ENCODE results near the gene KIF24.
"Not testable (repeated sequence)": the region's sequence is repeated elsewhere in the genome, so short reads cannot be mapped to it uniquely, and the experiment has no call there.

KIF24 gene

DNA sequence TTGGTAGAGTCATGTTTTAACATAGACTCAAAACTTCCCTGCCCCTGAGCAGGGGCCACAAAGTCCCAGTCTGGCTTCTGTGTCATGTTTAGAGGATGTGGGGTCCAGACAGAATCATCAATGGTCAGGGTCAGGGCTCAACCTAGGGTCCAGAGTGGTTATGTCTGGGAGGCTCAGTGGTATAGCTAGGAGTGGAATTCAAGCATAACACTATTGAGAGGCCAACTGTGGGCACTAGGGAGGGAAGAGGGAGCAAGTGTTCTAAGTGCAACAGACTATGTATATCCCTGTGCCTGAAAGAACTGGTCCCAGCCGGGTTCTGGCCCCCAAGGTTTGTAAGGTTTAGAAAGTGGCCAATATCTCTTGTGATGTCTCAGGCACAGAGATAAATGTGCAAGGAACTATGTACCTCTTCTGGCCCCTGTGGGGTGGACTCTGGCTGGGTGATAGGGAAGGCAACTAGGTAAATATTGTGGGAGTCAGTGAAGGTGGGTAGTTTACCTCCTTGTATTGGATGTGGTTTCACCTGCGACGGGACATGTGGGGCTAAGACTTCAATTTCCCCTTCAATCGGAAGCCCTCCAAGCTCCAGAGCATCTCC lies 33.6 kb upstream of the KIF24 start (continued):
- TF ChIP-seq ZNF184 (tag by site-specific recombination; IDR thresholded peaks at IDR 0.05) (no peak), SP7 (tag by site-specific recombination; IDR thresholded peaks at IDR 0.05) (no peak), ZNF501 (tag by site-specific recombination; IDR thresholded peaks at IDR 0.05) (no peak)

DNA sequence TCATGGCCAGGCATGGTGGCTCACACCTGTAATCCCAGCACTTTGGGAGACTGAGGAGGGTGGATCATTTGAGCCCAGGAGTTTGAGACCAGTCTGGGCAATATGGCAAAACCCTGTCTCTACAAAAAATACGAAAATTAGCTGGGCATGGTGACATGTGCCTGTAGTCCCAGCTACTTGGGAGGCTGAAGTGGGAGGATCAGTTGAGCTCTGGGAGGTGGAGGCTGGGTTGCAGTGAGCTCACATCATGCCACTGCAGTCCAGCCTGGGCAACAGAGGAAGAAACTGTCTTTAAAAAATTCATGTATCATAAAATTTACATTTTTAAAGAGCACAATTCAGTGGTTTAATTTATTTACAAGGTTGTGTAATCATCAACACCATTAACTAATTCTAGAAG lies 23.9 kb upstream of the KIF24 start:
- not testable (repeated sequence) for H3K9me3 ChIP-seq (ENCODE audit: control insufficient read depth, insufficient read depth, low read depth, low read length); H3K36me3 ChIP-seq (ENCODE audit: control insufficient read depth in 2 of 2, insufficient read depth in 1 of 2, low read length in 2 of 2); H3K27ac ChIP-seq (ENCODE audit: extremely low read depth, low read depth, low read length); H3K4me1 ChIP-seq (ENCODE audit: control insufficient read depth, insufficient read depth, low read length); H3K4me3 ChIP-seq (ENCODE audit: low read depth, low read length)
- ChIA-PET POLR2A (interaction anchor here (0.7 kb wide), 1 partner anchor 21 kb away, joined by 4 read pairs; no protein-coding TSS in a partner anchor), CTCF (interaction anchor here (2.4 kb wide), 1 partner anchor 26 kb away, joined by 11 read pairs; no protein-coding TSS in a partner anchor)

DNA sequence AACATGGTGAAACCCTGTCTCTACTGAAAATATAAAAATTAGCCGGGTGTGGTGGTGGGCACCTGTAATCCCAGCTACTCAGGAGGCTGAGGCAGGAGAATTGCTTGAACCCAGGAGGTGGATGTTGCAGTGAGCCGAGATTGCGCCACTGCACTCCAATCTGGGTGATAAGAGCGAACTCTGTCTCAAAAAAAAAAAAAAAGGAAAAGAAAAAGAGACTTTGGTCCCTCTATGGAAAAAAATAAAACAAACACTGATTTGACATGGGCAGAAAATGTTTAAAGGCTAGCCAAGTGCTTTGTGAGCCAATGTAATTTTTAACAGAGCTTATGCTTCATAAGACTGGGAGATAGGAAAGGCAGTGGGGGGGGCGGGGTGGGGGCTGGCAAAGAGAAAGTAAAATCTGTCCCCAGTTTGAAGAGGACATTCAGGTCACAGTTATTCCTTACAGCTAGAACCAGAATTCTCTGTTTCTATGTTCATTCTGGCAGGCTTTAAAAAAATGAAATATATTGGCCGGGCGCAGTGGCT lies 23.1 kb upstream of the KIF24 start:
- H3K27ac ChIP-seq (ENCODE audit: extremely low read depth, low read depth, low read length); H3K9me3 ChIP-seq (ENCODE audit: control insufficient read depth, insufficient read depth, low read depth, low read length); H3K4me1 ChIP-seq (ENCODE audit: control insufficient read depth, insufficient read depth, low read length); H3K4me3 ChIP-seq (ENCODE audit: low read depth, low read length); H3K36me3 ChIP-seq (ENCODE audit: control insufficient read depth in 2 of 2, insufficient read depth in 1 of 2, low read length in 2 of 2): not testable (repeated sequence)
- ChIA-PET POLR2A (interaction anchor here (0.7 kb wide), 1 partner anchor 44 kb away, joined by 4 read pairs; no protein-coding TSS in a partner anchor), CTCF (interaction anchor here (1.2 to 2.4 kb wide), 2 partner anchors 27 to 52 kb away, joined by 3 to 11 read pairs; no protein-coding TSS in a partner anchor)

DNA sequence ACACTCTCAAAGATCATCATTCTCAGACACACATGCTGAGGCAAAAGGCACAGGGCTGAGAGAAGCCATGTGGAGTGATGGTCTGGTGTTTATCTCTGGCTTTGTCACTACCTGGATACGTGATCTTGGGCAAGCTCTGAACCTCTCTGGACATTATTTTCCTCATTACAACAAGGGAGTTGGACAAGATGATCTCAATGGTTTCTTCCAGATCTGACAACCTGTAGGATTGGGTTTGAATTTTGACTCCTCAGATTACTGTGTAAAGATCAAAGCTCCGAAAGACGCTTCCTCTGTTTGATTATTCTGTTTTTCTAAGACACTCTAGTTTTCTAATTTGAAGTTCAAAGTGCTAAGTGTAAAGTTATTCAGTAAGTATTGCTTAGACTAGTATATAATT lies 20.3 kb upstream of the KIF24 start:
- ChIA-PET CTCF (interaction anchor here (1.7 to 2.5 kb wide), 2 partner anchors 17 to 54 kb away, joined by 4 to 10 read pairs; no protein-coding TSS in a partner anchor), POLR2A (interaction anchor here (1.1 kb wide), 1 partner anchor 27 kb away, joined by 3 read pairs; the partner anchor contains the start of gene MYORG)
- TF ChIP-seq ZNF157 (tag by site-specific recombination; IDR thresholded peaks at IDR 0.05) (no peak), ZFHX2 (tag by site-specific recombination; conservative IDR thresholded peaks at IDR 0.05) (no peak), ZNF660 (tag by site-specific recombination; IDR thresholded peaks at IDR 0.05) (no peak), ZEB2 (tag by site-specific recombination; IDR thresholded peaks at IDR 0.05) (no peak), ZNF544 (tag by site-specific recombination; IDR thresholded peaks at IDR 0.05) (no peak), ZNF785 (tag by site-specific recombination; IDR thresholded peaks at IDR 0.05) (no peak), KLF16 (tag by site-specific recombination; IDR thresholded peaks at IDR 0.05) (no peak), ZNF548 (tag by site-specific recombination; IDR thresholded peaks at IDR 0.05) (no peak), SP2 (tag by site-specific recombination; IDR thresholded peaks at IDR 0.05) (no peak), ZNF350 (tag by site-specific recombination; IDR thresholded peaks at IDR 0.05) (no peak), REPIN1 (tag by site-specific recombination; IDR thresholded peaks at IDR 0.05; ENCODE audit: low read depth) (no peak), ZNF341 (tag by site-specific recombination; IDR thresholded peaks at IDR 0.05; ENCODE audit: low read depth) (no peak), ZNF654 (tag by site-specific recombination; IDR thresholded peaks at IDR 0.05; ENCODE audit: low read depth) (no peak), ZNF24 (tag by site-specific recombination; IDR thresholded peaks at IDR 0.05) (no peak), ZNF16 (tag by site-specific recombination; IDR thresholded peaks at IDR 0.05; ENCODE audit: low read depth) (no peak), ZNF266 (tag by site-specific recombination; IDR thresholded peaks at IDR 0.05; ENCODE audit: low read depth) (no peak), EGR2 (tag by site-specific recombination; IDR thresholded peaks at IDR 0.05; ENCODE audit: low read depth) (no peak), SALL2 (tag by site-specific recombination; IDR thresholded peaks at IDR 0.05; ENCODE audit: borderline replicate concordance) (no peak)
- TF ChIP-seq, protein P1, sequence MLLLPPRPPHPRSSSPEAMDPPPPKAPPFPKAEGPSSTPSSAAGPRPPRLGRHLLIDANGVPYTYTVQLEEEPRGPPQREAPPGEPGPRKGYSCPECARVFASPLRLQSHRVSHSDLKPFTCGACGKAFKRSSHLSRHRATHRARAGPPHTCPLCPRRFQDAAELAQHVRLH (tag by site-specific recombination; IDR thresholded peaks at IDR 0.05): no peak
- Histone ChIP-seq H3K36me3 (ENCODE audit: control insufficient read depth in 2 of 2, insufficient read depth in 1 of 2, low read length in 2 of 2) (no peaks in the 10 kb centered on the region; a peak in 1 of 3 replicates), H3K4me3 (ENCODE audit: low read depth, low read length) (no peak overlapping the region), H3K9me3 (ENCODE audit: control insufficient read depth, insufficient read depth, low read depth, low read length) (no peaks in the 10 kb centered on the region), H3K4me1 (ENCODE audit: control insufficient read depth, insufficient read depth, low read length) (no peaks in the 10 kb centered on the region), H3K27ac (ENCODE audit: extremely low read depth, low read depth, low read length) (no peak overlapping the region)
